NT2/D1 (cell line): ENCODE data around the gene KANK4.

Experiments
- YY1 ChIP-seq: IDR thresholded peaks from 2 replicates; pipeline ENCODE4 v1.6.1; 2011; ENCODE audit not compliant: insufficient read length, insufficient read depth
- ZNF274 ChIP-seq: IDR thresholded peaks from 2 replicates; pipeline ENCODE4 v1.6.1; 2011; ENCODE audit warnings: mild to moderate bottlenecking, low read depth, low read length

GRCh38 chr1:62357916-62358315 lies 38.7 kb upstream of the KANK4 start:
- TF ChIP-seq YY1 = no peak
- no peak for TF ChIP-seq ZNF274
